ENCODE results near the gene AMH.

Gene AMH

GRCh38 chr19:2221250-2221831 lies 27.8 kb upstream of the AMH start:
- no peak for DNase-seq (ENCODE audit: low read depth)

- no peak for DNase-seq (ENCODE audit: low read depth)
Observed at GRCh38 chr19:2221918-2222317, 27.2 kb upstream of the AMH start.

GRCh38 chr19:2223391-2223790 lies 25.7 kb upstream of the AMH start:
- DNase-seq (ENCODE audit: low read depth): no peak

GRCh38 chr19:2223959-2224358 lies 25.2 kb upstream of the AMH start:
- DNase-seq (ENCODE audit: low read depth): no peak

DNA sequence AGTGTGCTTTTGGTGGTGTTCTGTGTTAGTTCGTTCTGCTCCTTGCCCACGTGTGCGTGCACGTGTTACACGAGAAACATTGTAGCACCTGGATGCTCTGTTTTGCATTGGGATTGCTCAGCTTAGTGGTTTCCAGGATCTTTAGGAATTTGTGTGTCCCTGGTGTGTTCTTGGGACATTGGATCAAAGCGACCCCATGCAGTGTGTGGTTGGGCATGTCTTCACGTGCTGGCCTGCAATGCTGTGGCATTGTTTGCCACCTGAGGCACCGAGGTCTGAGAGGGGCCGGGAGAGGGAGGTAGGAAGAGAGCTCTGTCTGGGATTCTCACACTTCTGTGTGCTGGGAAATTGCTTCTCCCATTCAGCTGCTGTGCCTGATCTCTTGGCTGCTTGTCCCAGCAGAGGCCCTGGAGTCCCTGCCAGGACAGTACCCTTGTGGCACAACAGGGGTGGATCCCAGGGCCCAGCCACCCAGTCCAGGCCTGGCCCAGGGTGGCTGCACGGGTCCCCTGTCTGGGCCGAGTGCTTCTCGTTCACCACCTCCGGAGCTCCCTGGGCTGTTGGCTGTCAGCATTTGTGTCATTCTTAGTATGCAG lies 24.3 kb upstream of the AMH start:
- DNase-seq (ENCODE audit: low read depth): no peak

GRCh38 chr19:2225415-2226050 lies 23.6 kb upstream of the AMH start:
- no peak for DNase-seq (ENCODE audit: low read depth)

DNA sequence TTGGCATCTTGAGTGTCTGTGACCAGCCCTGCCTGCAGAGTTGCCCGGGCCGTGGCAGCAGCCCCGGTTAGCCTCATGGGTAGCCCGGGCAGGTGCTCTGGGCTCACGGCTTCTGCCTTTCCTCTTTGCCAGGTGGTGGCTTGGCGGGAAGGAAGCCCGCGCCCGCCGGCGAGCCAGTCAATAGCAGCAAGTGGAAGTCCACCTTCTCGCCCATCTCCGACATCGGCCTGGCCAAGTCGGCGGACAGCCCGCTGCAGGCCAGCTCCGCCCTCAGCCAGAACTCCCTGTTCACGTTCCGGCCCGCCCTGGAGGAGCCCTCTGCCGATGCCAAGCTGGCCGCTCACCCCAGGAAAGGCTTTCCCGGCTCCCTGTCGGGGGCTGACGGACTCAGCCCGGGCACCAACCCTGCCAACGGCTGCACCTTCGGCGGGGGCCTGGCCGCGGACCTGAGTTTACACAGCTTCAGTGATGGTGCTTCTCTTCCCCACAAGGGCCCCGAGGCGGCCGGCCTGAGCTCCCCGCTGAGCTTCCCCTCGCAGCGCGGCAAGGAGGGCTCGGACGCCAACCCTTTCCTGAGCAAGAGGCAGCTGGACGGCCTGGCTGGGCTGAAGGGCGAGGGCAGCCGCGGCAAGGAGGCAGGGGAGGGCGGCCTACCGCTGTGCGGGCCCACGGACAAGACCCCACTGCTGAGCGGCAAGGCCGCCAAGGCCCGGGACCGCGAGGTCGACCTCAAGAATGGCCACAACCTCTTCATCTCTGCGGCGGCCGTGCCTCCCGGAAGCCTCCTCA lies 22.9 kb upstream of the AMH start:
- DNase-seq (ENCODE audit: low read depth): no peak

- no peak for DNase-seq (ENCODE audit: low read depth)
Observed at GRCh38 chr19:2226840-2227360, 22.2 kb upstream of the AMH start.

DNA sequence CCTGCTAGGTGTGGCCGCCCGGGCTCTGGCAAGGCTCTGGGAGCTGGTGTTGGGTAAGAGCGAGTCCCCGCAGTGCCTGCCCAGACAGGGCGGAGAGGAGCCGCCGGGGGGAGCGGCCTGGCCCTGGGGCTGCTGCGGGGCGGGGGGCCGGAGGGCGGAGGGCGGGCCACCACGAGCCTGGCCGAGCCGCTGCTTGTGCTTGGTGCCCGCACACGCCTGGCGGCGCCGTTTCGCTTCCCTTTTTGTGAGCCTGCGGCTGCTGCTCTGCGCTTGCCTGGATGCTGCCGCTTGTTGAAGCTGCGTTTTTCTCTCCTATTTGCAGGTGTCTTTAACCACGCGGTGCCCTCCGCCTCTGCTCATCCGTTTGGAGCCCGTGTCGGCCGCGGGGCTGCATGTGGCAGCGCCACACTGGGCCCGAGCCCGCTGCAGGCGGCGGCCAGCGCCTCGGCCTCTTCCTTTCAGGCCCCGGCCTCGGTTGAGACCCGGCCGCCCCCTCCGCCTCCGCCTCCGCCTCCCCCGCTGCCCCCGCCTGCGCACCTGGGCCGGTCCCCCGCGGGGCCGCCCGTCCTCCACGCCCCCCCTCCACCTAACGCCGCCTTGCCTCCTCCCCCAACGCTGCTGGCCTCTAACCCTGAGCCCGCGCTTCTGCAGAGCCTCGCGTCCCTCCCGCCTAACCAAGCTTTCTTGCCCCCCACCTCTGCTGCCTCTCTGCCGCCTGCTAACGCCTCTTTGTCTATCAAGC lies 21.5 kb upstream of the AMH start:
- no peak for DNase-seq (ENCODE audit: low read depth)

DNA sequence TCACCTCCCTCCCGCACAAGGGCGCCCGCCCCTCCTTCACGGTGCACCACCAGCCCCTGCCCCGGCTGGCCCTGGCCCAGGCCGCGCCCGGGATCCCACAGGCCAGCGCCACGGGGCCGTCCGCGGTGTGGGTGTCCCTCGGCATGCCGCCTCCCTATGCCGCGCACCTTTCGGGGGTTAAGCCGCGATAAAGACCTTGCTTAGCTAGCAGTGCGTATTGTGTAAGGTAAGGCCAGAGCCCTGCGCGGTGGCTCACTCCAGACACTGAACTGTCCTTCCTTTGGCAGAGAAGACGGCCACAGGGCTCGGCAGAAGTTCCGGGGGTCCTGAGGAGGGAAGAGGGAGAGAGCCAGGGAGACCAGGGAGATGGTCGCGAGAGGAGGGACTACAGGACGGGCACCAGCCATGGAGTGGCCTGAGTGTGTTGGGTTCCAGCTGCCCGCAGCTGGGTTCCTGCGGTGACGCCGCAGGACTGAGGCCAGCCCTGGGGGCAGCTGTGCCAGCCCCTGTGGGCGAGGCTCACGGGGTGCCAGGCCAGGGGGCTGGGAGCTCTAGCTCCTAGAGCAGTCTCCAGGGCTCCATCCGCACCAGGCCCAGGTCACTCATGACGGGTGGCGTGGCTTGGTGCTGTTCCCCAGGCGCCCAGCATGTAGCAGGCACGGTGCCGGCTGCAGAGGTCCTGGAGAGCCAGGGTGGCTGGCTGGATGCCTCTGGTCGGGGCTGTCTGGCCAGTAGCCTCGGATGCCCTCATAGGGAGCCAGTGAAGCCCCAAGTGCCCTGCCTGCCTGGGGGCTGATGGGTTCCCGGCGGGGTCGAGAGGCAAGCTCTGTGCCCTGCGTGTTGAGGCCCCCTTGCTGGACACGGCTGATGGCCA lies 20.7 kb upstream of the AMH start:
- no peak for DNase-seq (ENCODE audit: low read depth)

DNA sequence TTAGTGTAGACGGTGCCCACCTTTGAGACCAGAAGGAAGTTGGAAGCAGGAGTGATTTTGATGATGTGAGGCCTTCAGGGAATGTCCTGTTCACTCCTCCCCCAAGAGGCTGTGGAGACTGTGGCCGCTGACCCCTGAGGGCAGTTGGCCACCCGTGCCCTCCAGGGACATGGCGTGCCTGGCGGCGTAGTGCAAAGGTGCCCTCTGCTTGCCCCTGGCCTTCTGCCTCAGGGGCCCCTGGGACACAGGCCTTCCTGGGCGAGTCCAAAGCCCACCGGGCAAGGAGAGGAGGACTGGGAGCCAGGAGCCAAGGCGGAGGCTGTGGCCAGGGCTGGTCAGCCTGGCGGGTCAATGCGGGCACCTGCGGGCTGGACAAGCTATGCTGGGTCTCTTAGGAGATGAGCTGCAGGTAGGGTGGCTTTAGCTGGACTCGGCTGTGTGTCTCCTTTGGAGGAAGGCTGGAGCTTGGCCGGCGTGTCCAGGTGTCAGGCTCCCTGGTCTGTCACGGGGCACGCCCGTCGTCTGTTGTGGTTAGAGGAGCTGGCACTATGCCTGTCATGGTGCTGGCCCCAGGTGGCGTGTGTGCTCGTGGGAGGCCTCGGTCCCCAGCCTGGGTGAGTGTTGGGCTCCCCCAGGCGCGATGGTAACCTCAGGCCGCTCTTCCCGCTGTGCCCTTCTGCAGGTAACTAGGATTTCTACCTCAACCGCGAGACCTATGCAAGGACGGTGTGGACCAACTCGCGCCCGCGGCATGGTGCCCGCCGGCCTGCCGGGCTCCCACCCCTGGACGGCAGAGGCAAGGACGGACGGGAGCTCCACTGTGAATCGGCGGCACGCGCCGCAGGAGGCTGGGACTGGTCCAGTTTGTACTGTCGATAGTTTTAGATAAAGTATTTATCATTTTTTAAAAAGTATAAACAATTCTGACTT lies 19.8 kb upstream of the AMH start:
- no peak for DNase-seq (ENCODE audit: low read depth)

- no peak for DNase-seq (ENCODE audit: low read depth)
Observed at GRCh38 chr19:2230033-2230531, 19.0 kb upstream of the AMH start.

DNA sequence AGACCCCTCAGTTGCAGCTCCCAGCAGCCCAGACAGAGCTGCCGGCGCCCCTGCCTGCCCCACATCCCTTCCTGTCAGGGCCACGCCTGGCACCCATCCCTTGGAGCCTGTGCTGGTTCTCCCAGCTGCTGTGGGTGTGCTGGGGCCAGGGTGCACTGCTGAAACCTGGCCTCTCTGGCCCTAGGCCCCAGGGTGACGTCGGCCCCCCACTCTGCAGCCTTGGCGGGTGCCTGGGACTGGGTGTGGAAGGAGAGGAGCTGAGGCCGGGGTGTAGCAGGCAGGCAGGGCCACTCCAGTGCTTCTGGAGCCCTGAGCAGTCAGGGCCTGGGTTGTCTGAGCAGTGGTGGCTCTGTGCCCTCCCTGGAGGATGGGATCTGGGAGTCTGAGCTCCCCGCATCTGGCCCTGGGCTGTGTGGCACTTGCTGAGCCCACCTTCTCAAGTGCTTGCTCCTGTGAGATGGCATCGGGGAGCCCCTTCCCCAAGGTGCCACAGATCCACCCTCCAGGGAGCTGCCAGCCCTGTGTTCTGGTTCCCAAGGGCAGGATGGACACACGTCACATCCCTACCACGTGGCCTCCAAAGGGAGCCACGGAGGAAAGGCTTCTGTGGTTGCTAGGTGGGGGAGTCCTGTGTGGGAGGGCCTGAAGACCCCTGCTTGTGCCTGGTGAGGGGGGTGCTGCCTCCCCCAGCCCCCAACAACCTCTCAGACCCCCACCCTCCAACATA lies 18.2 kb upstream of the AMH start:
- DNase-seq (ENCODE audit: low read depth): no peak

GRCh38 chr19:2231621-2232221 lies 17.4 kb upstream of the AMH start:
- no peak for DNase-seq (ENCODE audit: low read depth)

DNA sequence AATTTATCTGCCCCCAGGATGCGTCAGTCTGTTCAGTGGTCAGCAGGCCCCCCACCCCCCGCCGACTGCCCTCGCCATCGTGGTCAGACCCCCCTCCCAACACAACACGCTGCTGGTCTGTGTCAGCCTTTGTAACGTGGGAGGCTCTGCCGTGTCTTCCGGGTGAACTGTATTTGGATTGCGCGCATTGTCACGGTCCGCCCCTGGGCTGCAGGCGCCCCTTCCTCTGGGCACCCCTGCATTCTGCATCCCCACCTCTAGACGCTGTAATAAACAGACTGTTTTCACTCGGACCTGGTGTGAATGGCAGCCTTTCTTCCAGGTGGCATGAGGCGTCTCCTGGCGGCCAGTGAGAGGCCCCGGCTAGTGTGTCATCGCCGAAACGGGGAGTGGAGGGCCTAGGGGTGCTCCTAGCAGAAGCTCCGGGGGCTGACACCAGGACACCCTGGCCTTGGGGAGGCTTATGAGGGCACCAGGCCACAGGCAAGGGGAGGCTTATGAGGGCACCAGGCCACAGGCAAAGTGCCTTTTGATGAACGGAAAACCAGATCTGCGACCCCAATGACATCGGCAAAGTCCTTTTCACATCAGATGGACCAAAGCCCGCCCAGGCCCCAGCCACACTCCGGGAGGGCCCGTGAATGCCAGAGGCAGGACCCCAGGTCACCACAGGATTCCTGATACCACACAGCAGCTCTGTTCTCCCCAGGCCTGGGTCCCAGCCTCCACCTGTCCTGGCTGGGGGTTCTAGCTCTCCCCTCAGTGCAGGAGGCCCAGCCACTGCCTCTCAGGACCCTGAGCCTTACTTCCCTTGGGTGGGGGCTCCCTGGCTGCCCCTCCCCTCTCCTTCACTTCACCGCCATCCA lies 16.6 kb upstream of the AMH start:
- DNase-seq (ENCODE audit: low read depth): no peak

- no peak for DNase-seq (ENCODE audit: low read depth)
Observed at GRCh38 chr19:2233601-2234280, 15.4 kb upstream of the AMH start.

DNA sequence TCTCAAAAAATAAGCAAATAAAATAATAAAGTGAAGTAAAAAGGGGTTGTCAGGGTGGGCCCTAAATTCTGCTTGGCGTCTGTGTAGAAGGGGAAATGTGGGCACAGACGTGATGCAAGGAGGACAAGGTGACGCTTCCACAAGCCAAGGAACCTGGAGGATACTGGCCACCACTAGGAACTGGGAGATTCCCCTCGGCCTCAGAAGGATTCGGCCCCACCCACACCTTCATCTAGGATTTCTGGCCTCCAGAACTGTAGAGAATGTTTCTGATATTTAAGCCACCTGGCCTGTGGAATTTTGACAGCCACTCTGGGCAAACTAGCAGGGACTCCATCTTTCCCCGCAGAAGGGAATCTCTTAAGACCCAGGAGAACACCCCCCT lies 14.1 kb upstream of the AMH start:
- DNase-seq (ENCODE audit: low read depth): no peak
